HPDE6-E6E7 (cell line): ENCODE measurements around the gene COQ4.

Experiments
- DNase-seq: peaks from one replicate; pipeline ENCODE4 v3.0.0; 2011; ENCODE audit warnings: missing footprints; ENCODE audit errors: extremely low spot score

Gene COQ4

DNA sequence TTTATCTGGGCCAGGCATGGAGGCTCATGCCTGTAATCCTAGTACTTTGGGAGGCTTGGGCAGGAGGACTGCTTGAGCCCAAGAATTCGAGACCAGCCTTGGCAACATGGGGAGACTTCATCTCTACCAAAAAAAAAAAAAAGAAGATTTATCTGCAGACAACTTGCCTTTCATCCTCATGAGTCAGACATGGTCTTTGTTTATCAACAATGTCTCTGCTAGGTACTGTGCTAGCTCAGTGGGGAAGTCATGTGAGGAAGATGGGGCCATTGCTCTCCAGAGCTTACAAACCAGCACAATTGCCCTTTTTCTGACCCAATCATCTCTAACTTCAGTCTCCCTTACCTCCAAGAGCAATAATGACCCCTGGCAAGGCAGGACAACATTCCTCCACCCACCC is 50.1 kb downstream of the COQ4 start:
- DNase-seq = no peak

DNA sequence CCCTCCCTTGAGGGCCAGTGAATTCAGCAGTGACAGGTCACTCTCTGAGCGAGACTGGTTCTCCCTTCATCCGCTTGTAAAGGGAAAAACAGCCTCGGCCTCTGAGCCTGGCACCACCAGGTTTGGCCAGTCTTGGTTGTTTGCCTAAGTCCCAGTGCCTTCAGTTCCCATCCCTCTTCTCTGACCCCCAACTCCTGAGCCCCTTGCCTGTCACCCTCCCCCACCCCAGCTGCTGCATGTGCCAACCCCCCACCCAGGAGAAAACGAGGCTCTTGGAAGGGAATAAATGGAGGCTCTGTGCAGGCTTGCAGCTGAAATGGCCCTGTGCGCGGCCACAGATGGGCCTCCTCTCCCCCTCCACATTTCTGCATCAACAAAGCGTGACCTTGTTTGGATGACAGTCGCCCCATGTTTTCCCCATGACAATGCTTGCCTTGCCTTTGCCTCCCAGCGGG is 51.6 kb downstream of the COQ4 start:
- no peak for DNase-seq

DNA sequence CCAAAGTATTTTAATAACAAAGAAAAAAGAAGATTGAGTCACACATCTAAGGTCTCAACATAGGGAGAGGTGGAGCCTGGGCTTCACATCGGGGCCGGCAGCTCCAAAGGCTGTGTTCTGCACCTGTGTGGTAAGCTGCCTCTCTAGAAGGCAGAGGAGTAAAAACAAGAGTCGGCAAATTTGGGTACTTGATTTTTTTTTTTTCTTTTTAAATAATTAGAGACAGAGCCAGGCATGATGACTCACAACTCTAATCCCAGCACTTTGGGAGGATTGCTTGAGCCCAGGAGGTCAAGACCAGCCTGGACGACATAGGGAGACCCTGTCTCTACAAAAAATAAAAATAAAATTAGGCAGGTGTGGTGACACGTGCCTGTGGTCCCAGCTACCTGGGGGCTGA is 53.2 kb downstream of the COQ4 start:
- DNase-seq = no peak

DNA sequence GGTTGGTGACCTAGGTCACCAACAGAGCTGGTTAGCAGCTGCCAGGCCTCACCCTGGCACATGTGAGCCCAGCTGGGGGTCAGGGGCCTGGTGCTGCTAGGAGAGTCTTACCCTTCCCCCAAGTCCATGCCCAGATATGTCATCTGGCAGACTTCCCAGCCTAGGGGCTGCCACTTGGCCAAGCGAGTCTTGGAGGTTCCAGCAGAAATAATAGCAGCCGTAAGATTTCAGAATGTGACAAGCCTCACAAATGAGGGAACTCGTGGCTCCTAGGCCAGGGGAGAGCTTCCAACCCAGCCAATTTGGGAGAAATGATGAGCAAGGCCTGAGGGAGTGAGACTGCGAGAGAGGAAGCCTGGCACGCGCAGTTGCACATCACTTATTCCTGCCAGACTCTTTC is 59.6 kb downstream of the COQ4 start:
- DNase-seq = no peak

DNA sequence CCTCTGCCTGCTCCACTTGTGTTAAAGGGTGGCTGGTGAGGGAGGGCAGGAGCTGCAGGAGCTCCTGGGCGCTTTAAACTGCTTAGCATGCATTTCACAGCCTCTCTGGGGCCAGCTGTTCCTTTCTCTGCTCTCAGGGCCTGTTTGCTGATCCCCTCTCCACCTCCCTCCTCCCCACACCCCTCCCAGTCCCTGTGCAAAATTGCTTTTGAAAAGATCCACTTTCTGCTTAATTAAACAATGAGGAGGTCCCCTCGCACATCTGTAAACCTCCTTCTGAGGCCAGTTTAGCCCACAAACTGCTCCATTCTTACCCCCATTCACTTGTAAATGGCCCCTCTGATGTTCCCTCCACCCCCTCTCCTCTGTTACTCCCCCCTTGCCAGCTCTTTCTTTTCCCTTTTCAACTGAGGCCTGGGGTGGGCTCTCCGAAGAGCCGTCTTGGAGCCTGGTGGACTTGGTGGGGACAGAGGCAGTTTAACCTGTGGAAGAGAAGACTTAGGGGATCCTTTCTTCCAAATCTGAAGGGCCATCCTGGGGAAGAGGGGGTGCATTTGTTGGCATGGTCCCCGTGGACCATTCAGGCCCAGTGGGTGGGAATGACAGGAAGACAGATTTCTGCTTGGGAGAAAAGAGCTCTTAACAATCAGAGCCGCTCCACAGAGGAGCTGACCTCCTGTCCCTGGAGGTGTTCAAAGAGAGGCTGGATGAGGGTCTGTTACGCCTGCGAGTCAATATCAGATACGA is 60.5 kb downstream of the COQ4 start:
- DNase-seq = no peak
